Posterior vena cava (tissue), 2 donors: Measurements from ENCODE around the gene ASXL1. TPM values are rescaled to one million over a fixed set of nuclear protein-coding genes. Genes with fewer than 3 reads are reported as not detected.
"Not testable (repeated sequence)": the region's sequence is repeated elsewhere in the genome, so short reads cannot be mapped to it uniquely, and the experiment has no call there.

Experiments
- DNase-seq: peaks from one replicate; pipeline ENCODE4 v3.0.0-alpha.2; 2020; ENCODE audit warnings: low spot score
- intact Hi-C, 2 donors: fragments of 100-400 bp; cut with DNase I; formaldehyde crosslinking; loops; one replicate each; pipeline versions ENCODE4 v1.14.1 to v1.14.2; 2022 to 2023
- total RNA-seq, 2 donors: library from RNA; stranded (reverse); fragmentation: NEBNext Ultra II Directional; extraction: Animal tissue kit (Norgen Biotek cat#: 25700); gene quantifications; one replicate each; pipeline ENCODE4 v1.2.1, GENCODE V29; 2021
- donor health status: DM: yes; HTN: yes; CAD: no.
- donor health status: DM: yes; HTN: yes; CAD: no.

ASXL1 gene
- total RNA-seq, 2 donors from 2014 or later = 61.5 to 62.8 TPM

DNA sequence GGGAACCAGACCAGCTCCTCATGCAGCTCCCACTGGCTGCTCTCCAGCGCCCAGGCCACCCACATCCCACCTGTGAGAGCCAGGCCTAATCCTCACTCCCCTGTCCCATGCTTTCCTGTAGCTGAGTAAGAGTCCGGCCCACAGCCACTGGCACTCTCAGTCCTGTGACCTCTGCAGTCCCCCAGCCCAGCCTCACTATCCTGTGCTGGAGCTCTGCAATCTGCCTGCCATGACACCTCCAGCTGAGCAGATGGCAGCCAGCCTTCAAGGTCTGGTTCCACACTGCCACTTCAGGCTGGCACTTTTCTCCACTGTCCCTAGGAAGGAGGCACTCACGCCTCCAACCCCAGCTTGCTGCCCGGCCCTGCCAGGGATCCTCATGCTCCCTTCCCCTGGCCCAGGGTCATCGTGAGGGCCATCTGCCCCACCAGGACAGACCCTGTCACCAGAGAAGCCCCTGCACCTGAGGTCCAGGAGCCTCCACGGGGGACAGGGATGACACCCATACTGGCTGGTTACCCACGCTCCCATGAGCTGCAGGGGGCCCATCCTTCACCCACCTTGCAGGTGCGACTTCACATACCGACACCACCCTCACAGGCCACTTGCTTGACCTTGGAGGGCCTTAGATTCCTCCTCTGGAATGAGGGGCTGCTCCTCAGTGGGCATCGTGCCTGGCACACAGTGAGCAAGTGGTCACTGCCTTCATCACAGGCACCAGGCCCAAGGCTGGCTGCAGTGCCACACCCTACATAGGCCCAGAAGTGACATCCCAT is 100.1 kb downstream of the ASXL1 start:
- no peak for DNase-seq

DNA sequence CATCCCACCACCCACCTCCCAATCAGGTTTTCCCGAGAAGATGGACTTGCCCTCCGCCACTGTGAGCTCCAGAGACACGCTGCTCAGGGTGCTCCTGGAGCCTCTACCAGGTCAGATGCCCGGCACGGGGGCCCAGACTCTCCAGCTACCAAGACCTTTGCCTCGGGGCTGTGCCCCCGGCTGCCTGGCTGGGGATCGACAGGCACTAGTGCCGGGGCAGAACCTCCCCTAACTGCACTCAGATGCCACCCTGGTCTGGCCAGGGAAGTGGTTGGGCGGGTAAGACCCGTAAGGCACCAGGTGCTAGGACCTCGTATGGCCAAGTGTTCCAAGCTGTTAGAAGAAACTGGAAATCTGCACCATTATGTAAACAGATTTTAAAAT is 100.7 kb downstream of the ASXL1 start:
- peak; percentile 72 for DNase-seq

More for the DNA sequence above, 100.1 kb downstream of the ASXL1 start:
- intact Hi-C loops = no loop called here

DNA sequence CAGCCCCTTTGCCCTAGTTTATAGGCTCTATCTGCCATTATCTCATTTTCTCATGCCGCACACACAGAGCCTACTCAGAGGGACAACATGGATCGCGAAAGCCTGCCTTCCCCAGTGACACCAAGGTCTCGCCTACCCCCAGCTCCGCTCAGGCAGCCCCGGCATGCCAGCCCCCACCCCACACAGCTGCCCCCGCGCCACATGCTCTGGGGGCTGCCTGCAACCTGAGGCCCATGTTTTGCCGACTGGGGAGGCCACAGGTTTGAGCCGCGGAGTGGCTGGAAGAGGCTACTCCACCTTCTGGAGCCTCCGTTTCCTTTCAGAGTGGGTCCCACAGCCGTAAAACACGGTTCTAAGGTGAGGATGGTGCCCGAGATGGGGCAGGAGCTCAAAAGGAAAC is 102.1 kb downstream of the ASXL1 start:
- no peak for DNase-seq
- intact Hi-C loops = no loop called here

More for the DNA sequence above, 100.7 kb downstream of the ASXL1 start:
- intact Hi-C loops = no loop called here

DNA sequence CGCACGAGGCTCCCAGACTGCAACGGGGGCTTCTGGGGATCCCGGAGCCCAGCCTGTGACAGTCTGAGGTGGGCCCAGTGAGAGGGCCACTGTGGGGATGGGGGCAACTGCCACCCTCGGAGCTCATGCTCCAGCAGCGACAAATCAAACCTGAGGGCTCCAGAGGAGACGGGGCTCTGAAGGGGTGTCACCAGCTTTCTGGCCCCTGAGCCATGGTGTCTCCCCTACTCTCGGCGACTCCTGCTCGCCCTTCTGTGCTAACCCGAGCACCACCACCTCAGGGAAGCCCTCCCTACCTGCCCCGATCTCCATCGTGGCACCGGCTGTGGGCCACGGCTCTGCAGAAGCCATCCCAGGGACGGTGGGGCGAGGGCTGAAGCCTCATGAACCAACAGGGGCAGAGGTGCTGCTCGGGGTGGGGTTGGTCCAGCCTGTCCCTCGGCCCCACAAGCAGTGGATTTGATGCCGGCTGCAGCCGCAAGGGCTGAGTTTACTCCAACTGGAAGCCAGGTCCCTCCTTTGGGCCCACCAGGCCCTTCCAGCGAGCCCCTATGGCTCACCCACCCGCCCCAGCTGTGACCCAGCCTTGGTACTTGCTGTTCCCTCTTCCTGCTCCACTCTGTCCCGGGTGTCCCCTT is 102.7 kb downstream of the ASXL1 start:
- intact Hi-C loops = no loop called here
- DNase-seq = peak; percentile 66

DNA sequence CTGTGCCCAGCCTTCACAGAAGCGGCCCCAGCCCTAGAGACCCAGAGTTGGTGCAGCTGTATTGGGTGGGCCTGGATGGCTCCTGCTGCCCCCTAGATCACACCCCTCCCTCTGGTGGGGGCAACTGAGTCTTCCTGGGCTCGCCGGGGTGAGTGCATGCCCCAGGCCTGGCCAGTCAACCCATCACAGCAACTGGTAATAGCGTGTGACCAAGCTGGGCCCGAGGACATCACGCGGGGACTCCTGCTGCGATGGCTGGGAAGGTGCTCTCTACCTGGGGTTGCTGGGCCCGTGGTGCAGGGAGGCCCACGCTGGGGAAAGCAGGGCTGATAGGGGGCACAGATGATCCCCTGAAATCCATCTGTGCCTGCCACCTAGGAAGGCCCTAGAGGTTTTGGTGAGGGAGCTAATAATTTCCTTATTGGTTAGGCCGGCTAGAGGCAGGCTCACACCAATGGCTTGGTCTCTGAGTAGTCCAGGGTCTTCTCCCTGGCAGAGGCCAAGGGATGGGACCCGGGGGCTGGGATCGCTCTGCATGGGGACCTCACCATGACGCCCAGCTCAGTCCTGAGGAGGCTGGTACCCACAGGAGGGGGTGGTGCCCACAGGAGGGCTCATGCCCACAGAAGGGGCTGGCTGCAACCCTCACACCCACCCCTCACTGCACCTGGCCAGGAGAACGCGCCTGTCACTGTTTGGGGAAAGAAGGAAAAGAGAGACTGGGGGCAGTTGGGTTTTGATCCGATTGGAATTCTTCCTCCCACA is 103.9 kb downstream of the ASXL1 start:
- intact Hi-C loops = no loop called here
- no peak for DNase-seq

DNA sequence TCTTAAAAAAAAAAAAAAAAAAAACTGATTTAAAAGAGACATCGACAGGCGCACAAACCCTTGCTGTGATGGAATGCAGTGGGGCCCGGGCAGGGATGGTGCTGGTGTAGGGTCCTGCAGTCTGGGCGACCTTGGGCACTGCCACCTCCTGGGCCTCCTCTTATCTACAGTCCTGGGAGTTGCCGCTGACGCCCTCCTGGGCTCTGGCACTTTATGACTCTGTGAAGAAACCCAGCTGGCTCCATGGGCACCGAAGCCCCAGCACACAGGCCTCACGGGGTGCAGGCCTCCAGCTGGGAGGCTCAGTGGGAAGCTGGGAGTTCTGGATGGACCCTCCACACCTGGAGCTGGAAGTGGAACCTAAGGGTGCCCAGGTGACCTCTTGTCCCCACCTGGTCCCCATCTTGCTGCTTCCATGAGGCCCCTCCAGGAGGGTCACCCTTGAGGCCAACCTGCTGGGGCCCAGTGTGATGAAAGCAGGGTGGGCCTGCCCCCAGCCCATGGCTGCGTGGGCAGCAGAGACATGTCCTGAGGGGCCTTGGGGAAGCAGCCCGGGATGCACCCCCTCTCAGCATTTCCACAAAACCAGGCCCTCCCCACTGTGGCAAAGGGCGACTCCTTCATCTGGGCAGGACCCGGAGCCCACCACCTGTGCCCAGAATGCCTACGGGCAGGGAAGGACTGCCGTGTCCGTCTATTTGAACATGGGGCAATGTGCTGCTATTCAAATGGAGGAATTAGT is 104.9 kb downstream of the ASXL1 start:
- intact Hi-C loops = no loop called here
- no peak for DNase-seq

DNA sequence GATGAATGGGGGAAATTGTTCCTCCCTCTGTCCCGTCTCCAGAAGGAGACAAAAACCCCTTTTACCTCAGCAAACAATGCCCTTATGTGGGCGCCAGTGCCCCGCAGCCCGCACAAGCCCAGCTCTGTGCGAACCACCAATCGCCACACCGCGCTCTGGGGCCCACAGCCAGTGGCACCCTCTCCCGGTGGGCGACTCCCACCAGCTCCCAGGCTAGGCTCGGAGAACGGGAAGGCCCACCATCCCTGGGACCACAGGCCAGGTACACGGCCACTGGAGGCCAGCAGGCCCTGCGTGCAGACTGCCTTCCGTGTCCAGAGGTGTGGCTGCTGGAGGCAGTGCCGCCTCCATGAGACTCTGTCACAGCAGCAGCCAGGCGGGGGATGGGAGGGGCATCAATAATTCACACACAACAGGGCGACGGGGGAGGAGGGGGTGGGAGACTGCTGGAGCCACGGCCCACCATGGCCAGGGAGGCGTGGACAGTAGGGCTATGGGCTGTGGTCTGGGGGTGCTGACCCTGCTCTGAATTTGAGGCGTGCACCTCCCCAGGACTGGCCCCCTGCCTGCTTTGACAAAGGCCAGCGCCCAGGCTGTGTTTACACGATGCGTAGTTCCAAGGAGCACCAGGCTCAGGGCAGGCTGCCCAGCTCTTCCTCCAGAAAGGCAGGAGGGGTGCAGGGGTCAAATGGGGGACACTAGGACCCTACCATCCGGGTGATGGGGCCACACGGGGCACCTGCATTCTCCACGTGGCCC is 105.7 kb downstream of the ASXL1 start:
- intact Hi-C loops = no loop called here

DNA sequence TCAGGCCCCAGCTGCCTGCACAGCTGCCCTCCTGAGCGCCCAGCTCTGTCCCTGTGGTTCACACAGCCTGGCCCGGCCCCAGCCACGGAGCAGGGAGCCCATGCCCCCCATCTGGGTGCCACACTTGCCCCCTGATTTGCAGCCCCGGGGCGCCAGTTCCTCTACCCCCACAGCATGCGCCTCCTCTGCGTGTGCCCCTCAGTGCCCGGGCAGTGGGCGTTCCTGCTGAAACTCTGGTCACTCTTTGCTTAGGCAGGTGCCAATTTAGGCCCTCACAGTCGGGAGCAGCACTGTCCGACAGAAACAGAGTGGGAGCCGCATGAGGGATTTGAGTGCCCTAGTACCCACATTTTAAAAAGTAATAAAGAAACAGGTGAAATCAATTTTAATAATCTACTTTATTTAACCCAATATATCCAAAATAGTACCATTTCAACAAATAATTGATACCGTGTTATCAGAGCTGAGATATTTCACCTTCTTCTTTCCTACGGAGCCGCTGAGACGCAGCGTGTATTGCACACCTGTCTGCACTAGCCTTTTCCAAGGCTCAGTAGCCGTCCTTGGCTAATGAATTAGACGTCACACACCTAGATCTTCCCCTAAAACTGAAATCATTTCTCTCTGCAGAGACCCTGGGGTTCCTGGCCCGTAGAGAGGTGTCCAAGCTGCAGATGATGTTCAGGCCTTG is 106.4 kb downstream of the ASXL1 start:
- intact Hi-C loops = no loop called here
- DNase-seq = no peak

More for the DNA sequence above, 105.7 kb downstream of the ASXL1 start:
- no peak for DNase-seq

DNA sequence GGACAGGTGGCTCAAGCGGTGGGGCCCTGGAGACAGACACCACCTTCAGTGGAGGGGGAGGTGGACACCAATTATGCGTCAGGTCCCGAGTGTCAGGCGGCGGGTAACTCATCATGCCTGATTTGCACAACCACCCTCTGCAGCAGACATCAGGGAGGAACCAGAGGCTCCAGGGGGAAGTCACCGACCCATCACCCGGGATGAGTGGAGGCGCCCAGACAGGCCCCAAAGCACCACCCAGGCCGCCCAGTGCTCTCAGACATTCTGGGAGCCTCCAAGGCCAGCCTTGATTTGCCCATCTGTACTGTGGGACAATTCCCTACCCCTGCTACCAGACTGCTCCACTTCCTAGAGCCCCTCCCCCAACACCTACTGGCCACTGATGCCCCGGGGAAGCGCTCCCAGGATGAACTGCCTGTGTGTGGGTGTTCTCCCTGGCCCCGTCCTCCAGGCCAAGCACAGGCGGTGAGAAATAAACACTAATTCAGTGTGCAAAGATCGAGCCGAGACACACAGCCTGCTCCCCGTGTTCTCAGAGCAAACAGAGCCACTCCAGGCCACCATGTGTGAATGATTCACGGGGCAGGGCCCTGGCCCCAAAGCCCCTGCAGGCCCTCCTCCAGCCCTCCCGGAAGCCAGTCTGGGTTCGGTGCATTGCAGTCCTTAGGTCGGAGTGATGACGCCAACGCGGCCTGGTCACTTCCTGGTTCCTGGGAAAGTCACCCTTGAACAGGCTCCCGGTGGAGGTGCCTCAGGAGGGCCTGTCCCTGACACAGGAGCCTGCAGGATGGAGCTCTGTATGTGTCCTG is 107.2 kb downstream of the ASXL1 start:
- peak; percentile 91 for DNase-seq
- intact Hi-C loops = no loop called here

DNA sequence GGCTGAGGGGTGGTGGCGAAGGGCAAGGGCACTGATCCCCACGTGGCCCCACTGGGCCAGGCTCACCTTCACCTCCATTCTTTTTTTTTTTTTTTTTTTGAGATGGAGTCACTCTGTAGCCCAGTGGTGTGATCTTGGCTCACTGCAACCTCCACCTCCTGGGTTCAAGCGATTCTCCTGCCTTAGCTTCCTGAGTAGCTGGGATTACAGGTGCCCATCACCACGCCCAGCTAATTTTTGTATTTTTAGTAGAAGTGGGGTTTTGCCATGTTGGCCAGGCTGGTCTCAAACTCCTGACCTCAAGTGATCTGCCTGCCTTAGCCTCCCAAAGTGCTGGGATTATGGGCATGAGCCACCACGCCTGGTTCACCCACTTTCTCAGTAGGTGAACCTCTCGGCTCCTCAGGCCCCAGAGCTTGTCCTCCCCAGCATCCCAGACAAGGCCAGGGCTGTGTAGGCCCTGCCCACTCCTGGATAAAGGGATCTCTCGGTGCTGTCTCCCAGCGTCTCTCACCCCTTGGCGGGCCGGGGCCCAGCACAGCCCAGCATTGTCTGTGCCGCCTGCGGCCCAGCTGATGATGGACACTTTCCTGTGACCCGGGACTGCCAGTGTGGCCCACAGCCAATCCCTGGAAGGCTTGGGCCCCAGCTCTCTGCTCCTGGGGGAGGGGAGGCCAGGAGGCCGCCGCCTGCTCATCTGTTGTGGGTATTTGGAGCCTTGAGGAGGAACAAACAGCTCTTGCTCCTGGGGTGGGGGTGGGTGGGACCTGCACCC is 108.0 kb downstream of the ASXL1 start:
- intact Hi-C loops, DNase-seq: not testable (repeated sequence)

DNA sequence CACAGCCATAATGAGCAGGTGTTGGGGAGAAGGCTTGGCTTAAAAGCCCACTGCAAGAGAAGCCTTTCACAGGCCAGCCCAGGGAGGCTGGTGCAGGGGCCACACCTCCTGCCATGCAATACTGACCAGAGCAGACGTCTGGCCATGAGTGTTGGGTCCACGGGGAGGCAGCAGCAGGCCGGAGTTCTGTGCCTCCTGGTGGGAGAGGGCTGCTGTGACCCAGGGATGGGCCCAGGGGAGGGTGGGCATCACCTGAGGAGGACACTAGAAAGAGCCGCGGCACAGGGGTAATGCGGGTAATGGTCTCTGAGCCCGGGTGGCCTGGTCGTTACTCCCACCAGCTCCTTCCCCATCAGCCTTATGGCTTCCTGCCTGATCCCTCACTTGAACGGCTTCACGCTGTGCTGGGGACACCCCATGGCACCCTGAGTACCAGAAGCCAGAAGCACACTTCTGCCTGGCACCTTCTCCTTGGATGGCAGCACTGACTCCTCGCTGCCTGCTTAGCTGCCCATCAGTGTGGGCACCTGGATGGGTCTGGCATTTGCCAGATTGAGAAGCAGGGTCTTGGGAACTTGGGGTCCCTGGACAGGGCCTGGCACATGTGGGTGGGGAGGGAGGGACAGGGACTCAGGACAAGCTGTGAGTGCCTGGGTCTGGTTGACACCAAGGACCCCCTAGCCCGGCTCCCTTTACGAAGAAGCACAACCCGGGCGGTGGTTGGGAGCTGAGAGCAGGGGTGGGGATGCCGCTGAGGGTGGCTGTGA is 108.8 kb downstream of the ASXL1 start:
- intact Hi-C loops = no loop called here
- no peak for DNase-seq

DNA sequence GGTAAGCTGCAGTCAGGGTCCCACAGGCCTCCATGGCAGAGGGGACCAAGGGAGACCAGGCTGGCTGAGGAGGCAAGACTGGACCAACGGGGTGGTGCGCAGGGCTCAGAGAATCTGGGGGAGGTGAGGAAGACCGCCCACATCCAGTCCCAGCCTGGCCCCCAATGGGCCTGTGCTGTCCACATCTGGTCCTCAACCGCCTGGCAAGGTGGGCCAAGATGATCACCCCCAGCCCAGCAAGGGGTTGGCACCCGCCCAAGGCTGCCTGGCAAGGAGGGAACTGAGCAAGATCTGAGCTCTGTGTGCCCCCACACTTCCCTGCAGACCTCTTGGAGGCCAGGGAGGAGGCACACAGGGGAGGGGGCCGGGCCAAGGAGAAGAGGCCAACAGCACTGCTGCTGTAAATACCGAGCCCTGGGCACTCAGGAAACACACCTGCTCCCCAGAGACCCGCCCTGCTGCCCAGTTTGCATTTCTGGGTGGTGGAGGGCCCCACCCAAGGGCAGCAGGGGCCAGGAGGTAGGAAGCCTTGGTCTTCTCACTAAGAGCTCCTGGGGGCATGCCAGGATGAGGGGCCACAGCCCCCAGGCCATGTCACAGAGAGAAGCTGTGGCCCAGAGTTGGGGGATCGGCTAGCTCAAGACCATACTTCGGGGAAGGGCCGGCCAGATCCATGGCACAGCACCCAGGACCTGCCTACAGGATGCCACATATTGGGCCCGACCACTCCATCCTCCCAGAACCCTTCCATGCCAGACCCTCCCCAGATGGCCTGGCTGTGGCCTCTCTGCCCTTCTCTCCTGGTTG is 109.6 kb downstream of the ASXL1 start:
- intact Hi-C loops = no loop called here
- DNase-seq = no peak

DNA sequence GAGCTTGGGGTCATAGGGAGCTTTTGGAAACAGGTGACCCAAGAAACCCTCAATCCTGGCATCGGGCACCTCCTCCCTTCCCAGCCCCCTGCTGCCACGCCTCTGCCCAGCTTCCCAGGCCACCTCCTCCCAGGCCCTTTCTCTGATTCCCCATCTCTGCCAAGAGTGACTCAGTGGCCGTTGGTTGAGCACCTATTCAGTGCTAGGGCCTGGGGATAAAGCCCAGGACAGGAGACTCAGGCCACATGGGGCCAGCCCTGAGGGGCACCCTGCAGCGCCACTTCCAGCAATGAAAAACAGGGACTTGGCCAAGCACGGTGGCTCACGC is 110.1 kb downstream of the ASXL1 start:
- intact Hi-C loops = no loop called here
- DNase-seq = no peak

DNA sequence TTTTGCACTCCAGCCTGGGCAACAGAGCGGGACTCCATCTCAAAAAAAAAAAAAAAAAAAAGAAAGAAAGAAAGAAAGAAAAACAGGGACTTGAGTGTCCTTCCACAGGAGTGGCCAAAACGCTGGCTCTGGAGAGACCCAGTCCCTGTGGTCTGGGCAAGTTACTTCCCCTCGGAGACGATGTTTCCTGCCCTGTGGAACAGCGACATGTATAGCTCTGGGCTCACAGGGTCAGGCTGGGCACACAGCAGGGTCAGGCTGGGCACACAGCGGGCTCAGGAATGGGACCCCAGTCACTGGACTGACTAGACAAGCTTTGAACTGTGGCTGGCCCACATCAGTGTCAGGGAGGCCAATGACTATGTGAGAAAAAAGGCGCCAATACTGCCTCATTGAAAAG is 110.7 kb downstream of the ASXL1 start:
- DNase-seq = no peak
- intact Hi-C loops = no loop called here
